HG03378 (cell line): ENCODE data around the gene UCHL1.
A peak's percentile ranks its signal among the peaks of the same experiment; 100 is the strongest.

Source experiments
- ATAC-seq: cut with Tn5 transposase; IDR thresholded peaks from one replicate; pipeline ENCODE4 v1.9.1; 2021; ENCODE audit warnings: mild to moderate bottlenecking, moderate library complexity; ENCODE audit not compliant: unreplicated experiment

Gene UCHL1

GRCh38 chr4:41256740-41257256, at the start of gene UCHL1:
Gene UCHL1 (plus strand): TSS chr4:41256928. CDS start chr4:41256977, 49 bp downstream.
- ATAC-seq = peak; percentile 52

GRCh38 chr4:41207291-41207831, 49.4 kb upstream of the UCHL1 start:
- ATAC-seq = no peak

GRCh38 chr4:41209187-41209586, 47.5 kb upstream of the UCHL1 start:
- ATAC-seq = no peak

GRCh38 chr4:41209901-41210300, 46.8 kb upstream of the UCHL1 start:
- ATAC-seq = no peak

GRCh38 chr4:41211951-41212615, 44.6 kb upstream of the UCHL1 start:
- no peak for ATAC-seq

GRCh38 chr4:41212616-41213203, 44.0 kb upstream of the UCHL1 start:
- ATAC-seq = peak; percentile 34

- peak; percentile 4 for ATAC-seq
Observed at GRCh38 chr4:41213625-41214135, 43.0 kb upstream of the UCHL1 start.

- peak; percentile 45 for ATAC-seq
Observed at GRCh38 chr4:41214136-41214824, 42.4 kb upstream of the UCHL1 start, which contains the start of gene APBB2. Gene APBB2 (minus strand): TSS chr4:41214542. CDS start chr4:41033254, 181,288 bp downstream.

GRCh38 chr4:41214825-41215146, 41.9 kb upstream of the UCHL1 start:
- ATAC-seq = no peak

GRCh38 chr4:41215155-41215554, 41.6 kb upstream of the UCHL1 start:
- ATAC-seq = no peak

- no peak for ATAC-seq
Observed at GRCh38 chr4:41215969-41216293, 40.8 kb upstream of the UCHL1 start.

GRCh38 chr4:41216294-41217019, 40.3 kb upstream of the UCHL1 start:
- ATAC-seq = peak; percentile 45

GRCh38 chr4:41217020-41217333, 39.8 kb upstream of the UCHL1 start:
- no peak for ATAC-seq

- no peak for ATAC-seq
Observed at GRCh38 chr4:41217374-41217773, 39.4 kb upstream of the UCHL1 start.

GRCh38 chr4:41218703-41219102, 38.0 kb upstream of the UCHL1 start:
- ATAC-seq = no peak

GRCh38 chr4:41219421-41219950, 37.2 kb upstream of the UCHL1 start:
- no peak for ATAC-seq

GRCh38 chr4:41221850-41222645, 34.7 kb upstream of the UCHL1 start:
- no peak for ATAC-seq

- ATAC-seq = no peak
Observed at GRCh38 chr4:41227902-41228301, 28.8 kb upstream of the UCHL1 start.

- no peak for ATAC-seq
Observed at GRCh38 chr4:41232406-41232805, 24.3 kb upstream of the UCHL1 start.

GRCh38 chr4:41232856-41233255, 23.9 kb upstream of the UCHL1 start:
- ATAC-seq = no peak
